Hypothalamus (tissue), 51 donors: ENCODE data around the gene ZDHHC19.

Experiments
- DNase-seq, 51 donors: peaks; one replicate each; lab custom pipeline; 2025; lab: John Stamatoyannopoulos, UW

The ZDHHC19 gene

DNA sequence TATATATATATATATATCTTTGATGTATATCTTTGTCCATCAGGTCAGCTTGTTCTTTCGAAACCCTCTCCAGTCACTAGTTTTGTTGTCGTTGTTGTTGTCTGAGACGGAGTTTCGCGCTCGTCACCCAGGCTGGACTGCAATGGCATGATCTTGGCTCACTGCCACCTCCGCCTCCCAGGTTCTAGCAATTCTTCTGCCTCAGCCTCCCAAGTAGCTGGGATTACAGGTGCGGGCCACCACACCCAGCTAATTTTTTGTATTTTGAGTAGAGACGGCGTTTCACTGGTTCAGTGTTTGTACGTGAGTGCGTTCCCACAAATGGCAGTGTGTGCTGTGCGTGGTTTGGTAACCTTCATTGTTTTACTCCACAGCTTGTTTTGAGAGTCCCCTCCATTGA, 51.7 kb downstream of the ZDHHC19 start:
- no peak for DNase-seq

DNA sequence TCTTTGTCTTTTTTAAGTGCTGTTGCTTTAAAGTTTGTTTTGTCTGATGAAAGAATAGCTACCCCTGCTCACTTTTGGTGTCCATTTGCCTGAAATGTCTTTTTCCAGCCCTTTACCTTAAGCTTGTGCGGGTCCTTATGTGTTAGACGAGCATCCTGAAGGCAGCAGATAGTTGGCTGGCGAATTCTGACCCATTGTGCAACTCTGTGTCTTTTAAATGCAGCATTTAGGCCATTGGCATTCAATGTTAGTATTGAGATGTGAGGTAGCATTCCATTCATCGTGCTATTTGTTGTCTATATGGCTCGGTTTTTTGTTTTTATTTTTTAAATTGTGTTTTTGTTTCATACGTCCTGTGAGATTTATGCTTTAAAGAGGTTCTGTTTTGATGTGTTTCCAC, 55.0 kb downstream of the ZDHHC19 start:
- no peak for DNase-seq

DNA sequence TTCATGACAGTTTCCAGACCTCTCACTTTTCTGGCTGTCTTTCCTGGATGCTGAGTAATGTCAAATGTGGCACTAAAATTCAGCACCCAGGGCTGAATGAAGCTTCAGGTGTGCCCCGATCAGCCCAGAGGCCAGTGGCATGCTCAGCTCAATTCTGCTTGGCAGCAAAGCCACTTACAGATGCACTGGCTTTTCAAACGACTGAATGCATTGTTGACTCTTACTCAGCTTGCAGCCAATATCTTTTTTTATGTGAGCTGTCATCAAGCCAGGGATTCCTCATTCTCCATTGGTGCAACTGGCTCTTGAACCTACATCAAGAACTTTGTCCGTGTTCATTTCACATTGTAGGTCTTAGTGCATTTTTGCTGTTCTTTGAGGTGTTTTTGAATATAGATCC, 60.7 kb downstream of the ZDHHC19 start:
- DNase-seq: no peak

DNA sequence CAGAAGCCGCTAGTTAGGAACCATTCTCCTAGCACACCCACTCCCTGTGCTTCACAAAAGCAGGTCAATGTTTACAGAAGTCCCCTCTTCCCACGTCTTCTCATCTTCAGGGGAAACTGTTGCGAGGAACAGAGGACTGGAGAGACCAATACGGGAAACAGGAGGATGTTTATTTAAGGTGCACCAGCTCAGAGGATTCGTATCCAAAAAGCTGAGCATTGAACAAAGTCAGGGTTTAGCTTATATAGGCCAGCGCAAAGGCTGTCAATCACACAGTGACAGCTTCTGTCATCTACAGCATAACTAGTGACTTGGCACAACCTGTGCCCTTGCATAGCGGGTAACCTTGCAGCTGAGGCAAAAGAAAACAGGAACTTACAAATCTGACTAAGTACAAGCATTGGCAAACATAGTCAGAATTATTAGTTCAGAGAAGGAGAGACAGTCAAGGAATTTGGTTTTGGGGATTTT, 61.3 kb downstream of the ZDHHC19 start:
- no peak for DNase-seq

DNA sequence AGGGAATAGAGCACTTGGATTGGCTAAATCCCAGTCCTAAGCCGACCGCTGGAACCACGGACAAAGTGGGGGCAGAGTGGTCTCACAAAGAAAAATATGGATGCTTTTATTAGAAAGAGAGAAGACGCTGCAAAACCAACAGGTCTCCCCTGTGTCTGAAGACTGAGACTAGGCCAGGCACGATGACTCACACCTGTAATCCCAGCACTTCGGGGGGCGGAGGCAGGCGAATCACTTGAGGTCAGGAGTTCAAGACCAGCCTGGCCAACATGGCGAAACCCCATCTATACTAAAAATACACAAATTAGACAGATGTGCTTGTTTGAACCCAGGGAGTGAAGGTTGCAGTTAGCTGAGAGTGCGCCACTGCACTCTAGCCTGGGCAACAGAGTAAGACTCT, 61.8 kb downstream of the ZDHHC19 start:
- DNase-seq: no peak
